Right kidney (tissue), 9 donors: ENCODE measurements around the gene NLRP9.
"Not testable (repeated sequence)": the region's sequence is repeated elsewhere in the genome, so short reads cannot be mapped to it uniquely, and the experiment has no call there.

Experiments used
- DNase-seq: peaks from one replicate; pipeline ENCODE4 v3.0.0-alpha.2; 2016
- long read RNA-seq, 8 donors: transcript quantifications; one replicate each; lab custom pipeline, GENCODE V29; 2026

Gene NLRP9
- long read RNA-seq, donor 1: 0 reads
- long read RNA-seq, donor 2: 0 reads
- long read RNA-seq, donor 3: 0 reads
- long read RNA-seq, donor 4: 0 reads
- long read RNA-seq, donor 5: 0 reads
- long read RNA-seq, donor 6: 0 reads
- long read RNA-seq, donor 7: 0 reads
- long read RNA-seq, donor 8: 0 reads

DNA sequence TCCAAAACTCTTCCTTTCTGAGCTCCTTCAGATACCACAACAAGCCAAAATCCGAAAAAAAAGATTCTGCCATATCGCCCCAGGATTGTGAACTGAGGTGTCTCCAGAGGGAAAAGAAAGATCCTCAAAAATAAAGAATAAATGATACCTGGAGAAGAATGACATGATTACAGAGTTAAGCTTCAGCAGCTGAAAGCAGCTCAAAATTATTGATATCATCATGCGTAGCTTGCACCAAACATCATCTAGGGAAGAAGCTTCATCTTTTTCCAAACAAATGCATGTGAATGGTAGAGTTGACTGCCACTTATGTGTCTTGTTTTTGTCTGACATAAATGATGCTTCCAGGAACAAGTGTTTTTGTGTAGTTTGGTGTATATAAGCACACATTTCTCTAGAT, at the start of gene NLRP9:
TSS of gene NLRP9 (minus strand) at position 101 of the 400 bp plus-strand sequence. CDS start at position 73, 28 bp downstream.
- DNase-seq: no peak

- DNase-seq: no peak
Measured at GRCh38 chr19:55781112-55781511, 42.9 kb upstream of the NLRP9 start.

GRCh38 chr19:55778331-55778730, 40.1 kb upstream of the NLRP9 start:
- no peak for DNase-seq

DNA sequence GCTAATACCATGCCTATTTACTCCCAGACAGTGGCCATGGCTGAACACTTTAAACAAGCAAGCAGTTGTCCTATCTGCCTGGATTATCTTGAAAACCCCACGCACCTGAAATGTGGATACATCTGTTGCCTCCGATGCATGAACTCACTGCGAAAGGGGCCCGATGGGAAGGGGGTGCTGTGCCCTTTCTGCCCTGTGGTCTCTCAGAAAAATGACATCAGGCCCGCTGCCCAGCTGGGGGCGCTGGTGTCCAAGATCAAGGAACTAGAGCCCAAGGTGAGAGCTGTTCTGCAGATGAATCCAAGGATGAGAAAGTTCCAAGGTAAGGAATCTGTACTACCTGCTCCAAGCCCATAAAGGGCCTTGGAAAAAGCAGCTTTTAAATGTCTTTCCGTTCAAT, 39.3 kb upstream of the NLRP9 start:
- DNase-seq: no peak

GRCh38 chr19:55769632-55770031, 31.4 kb upstream of the NLRP9 start:
- DNase-seq: not testable (repeated sequence)

GRCh38 chr19:55768818-55769217, 30.6 kb upstream of the NLRP9 start, which contains the start of gene RFPL4AL1:
TSS of gene RFPL4AL1 (plus strand) at chr19:55769118. CDS start at chr19:55771805, 2,687 bp downstream.
- DNase-seq: not testable (repeated sequence)

GRCh38 chr19:55766466-55766865, 28.3 kb upstream of the NLRP9 start:
- DNase-seq: no peak

- DNase-seq: not testable (repeated sequence)
Measured at GRCh38 chr19:55758797-55759196, 20.6 kb upstream of the NLRP9 start, which contains the start of gene RFPL4A. TSS of gene RFPL4A (plus strand) at chr19:55759097. CDS start at chr19:55761801, 2,704 bp downstream.

DNA sequence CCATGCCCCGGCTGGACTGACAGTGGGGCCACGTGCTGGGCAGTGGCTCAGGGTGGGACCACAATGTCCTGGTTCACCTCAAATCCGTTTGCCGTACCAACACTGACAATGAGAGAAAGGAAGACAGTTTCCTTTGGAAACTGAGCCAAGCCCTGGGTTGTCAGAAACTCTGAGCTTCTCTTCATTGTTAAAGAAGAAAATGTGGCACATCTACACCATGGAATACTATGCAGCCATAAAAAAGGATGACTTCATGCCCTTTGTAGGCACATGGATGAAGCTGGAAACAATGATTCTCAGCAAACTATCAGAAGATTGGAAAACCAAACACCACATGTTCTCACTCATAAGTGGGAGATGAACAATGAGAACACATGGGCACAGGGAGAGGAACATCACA, 18.6 kb upstream of the NLRP9 start:
- DNase-seq: not testable (repeated sequence)

DNA sequence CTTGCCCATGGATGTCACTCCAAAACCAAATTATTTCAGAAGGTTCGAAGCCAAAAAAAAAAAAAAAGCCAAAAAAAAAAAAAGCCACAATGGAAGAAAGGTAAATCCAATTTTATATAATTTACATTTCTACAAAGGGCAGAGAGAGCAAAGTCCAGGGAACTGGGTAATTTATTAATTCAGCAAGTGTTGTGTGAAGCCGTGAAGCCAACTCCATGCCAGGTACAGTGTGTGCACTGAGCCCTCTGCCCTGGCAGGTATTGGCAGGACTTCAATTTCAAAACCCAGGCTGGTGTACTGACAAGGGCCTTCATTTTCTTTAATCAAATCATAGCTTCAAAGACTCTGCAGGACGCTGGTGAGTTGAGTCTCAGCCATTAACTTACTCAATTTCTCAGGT, 15.2 kb upstream of the NLRP9 start:
- no peak for DNase-seq

DNA sequence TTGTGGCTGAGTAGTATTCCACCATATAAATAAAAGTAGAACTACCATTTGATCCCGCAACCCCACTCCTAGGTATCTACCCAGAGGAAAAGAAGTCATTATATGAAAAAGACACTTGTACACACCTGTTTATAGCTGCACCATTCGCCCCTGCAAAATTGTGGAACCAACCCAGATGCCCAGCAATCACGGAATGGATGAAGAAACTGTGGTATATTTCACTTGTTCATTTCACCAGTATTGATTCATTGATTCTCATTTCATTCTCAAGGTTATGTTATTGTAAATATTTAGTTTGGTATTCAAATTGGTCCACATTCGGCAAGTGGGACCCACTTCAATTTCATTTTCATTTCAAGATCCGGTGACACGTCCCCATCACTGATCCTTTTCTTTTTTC, 12.5 kb upstream of the NLRP9 start:
- no peak for DNase-seq

- DNase-seq: not testable (repeated sequence)
Measured at GRCh38 chr19:55730378-55730777, 7.8 kb downstream of the NLRP9 start.

GRCh38 chr19:55723491-55723890, 14.7 kb downstream of the NLRP9 start:
- no peak for DNase-seq

DNA sequence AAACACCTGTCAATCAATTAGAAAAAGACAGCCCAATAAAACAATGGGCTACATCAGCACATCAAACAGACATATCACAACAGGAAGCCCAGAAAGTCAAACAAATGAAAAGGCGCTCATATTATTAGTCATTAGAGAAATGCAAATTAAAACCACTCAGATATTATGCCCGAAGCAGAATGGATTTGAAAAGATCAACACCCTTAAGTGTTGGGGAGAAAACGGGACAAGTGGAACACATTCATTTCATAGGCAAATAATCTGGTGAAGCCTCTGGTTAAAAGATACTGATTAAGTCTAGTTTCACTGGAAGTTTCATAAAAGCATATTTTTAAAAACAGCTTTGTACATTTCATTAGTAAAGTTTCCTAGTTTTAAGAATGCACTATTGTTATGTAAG, 17.4 kb downstream of the NLRP9 start:
- DNase-seq: no peak

- DNase-seq: no peak
Measured at GRCh38 chr19:55720214-55720746, 17.9 kb downstream of the NLRP9 start.

- DNase-seq: not testable (repeated sequence)
Measured at GRCh38 chr19:55717879-55718711, 20.1 kb downstream of the NLRP9 start.

DNA sequence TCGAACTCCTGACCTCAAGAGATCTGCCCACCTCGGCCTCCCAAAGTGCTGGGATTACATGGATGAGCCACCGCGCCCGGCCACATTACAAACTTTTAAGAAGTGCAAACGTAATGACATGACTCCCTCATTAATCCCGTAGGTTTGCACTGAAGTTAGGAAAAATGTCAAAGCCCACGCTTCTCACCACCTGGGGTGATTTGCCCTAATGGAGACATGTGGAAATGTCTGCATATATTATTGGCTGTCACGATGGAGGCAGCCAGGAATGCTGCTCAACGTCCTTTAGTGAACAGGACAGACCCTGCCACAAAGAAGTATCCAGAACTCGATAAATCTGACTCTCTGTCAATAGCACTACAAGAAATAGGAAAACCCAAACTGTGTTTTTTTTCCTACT, 21.0 kb downstream of the NLRP9 start:
- DNase-seq: no peak

DNA sequence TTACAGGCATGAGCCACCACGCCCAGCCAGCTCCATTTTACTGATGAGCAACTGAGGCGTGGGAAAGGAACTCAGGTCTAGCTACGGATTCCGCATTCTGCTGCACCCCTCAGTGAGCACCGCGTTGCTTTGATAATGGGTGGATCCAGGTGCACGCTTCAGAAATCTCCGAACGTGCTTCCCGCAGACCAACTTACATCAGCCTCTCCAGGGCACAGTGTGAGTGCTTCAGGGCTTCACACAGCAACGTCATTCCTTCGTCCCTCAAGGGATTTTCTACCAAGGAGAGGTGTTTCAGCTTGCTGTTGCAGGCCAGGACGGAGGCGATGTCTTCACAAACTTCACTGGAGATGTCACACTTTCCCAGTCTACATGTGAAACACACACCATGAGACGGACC, 21.7 kb downstream of the NLRP9 start:
- no peak for DNase-seq

GRCh38 chr19:55712804-55713631, 25.2 kb downstream of the NLRP9 start:
- no peak for DNase-seq

DNA sequence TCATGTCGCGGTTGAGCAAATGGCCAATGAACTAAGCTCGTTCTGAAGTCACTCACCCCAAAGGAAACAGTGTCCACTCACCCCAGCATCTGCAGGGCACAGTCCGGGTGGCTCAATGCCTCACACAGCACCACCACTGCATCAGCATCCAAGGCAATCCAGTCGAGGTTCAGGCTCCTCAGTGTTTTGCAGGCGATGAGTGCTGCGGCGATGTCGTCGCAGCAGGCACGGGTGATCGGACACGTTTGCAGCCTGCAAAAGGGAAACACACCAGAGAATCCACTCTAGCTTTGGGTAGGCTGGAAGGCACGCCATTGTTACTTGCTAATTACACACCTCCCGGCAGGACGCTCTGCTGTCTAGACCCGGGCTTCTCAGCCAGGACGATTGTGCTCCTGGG, 26.5 kb downstream of the NLRP9 start:
- no peak for DNase-seq

DNA sequence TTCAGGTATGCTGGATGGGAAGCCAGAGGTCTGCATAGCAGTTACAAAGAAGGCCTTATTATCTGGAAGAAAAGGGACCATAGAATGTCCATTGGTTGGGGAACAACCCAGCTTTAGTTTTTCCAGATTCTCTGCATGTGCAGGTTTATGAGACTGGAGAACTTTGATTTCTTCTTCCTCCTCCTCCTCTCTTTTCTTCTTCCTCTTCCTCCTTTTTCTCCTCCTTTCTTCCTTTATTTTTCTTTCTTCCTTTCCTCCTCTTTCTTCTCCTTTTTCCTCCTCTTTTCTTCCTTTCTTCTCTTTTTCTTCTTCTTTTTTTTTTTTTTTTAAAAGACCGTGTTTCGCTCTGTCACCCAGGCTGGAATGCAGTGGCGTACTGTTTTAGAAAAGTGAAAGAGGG, 32.2 kb downstream of the NLRP9 start:
- DNase-seq: no peak

GRCh38 chr19:55704494-55705245, 33.5 kb downstream of the NLRP9 start:
- DNase-seq: no peak
